Activated B cell treated with CpG ODN at 0.5 μM for 24 hours (primary cell): ENCODE results near the gene PTPRT. TPM values are rescaled to one million over a fixed set of nuclear protein-coding genes. Genes with fewer than 3 reads are reported as not detected.

ENCODE experiments used
- ATAC-seq: fragments of 200-7000 bp; cut with Tn5 transposase; one replicate; pipeline ENCODE4 v1.10.0; 2021; ENCODE audit warnings: low read depth, mild to moderate bottlenecking, moderate library complexity
- CTCF ChIA-PET: fragments of 350-600 bp; sonication (Branson Sonifier 250); formaldehyde crosslinking; loops from one replicate; lab custom pipeline; 2021; ENCODE audit warnings: antibody characterized with exemption; lab: Charles Lee
- POLR2A ChIA-PET: fragments of 350-600 bp; sonication (Branson Sonifier 250); formaldehyde crosslinking; loops from one replicate; lab custom pipeline; 2021; ENCODE audit warnings: antibody characterized with exemption; lab: Charles Lee
- DNase-seq: peaks from one replicate; pipeline ENCODE4 v3.0.0; 2022
- H3K27ac Mint-ChIP-seq: one replicate; pipeline ENCODE4 v1.8.0; 2020; ENCODE audit warnings: mixed read lengths
- H3K27me3 Mint-ChIP-seq: one replicate; pipeline ENCODE4 v1.8.0; 2021; ENCODE audit warnings: mixed read lengths
- H3K36me3 Mint-ChIP-seq: one replicate; pipeline ENCODE4 v1.8.0; 2021; ENCODE audit warnings: low read depth, mixed read lengths
- H3K4me1 Mint-ChIP-seq: one replicate; pipeline ENCODE4 v1.8.0; 2021; ENCODE audit warnings: mixed read lengths
- H3K4me3 Mint-ChIP-seq: one replicate; pipeline ENCODE4 v1.8.0; 2020; ENCODE audit warnings: mild to moderate bottlenecking, mixed read lengths
- H3K9me3 Mint-ChIP-seq: one replicate; pipeline ENCODE4 v1.8.0; 2020; ENCODE audit warnings: mixed read lengths
- intact Hi-C: fragments of 100-400 bp; cut with micrococcal nuclease; formaldehyde crosslinking; loops from one replicate; pipeline ENCODE4 v1.15.1; 2024
- total RNA-seq: library from RNA; stranded (reverse); gene quantifications from 2 replicates; pipeline ENCODE4 v1.2.3, GENCODE V29; 2022
- TF ChIP-seq, protein P1 (sequence below): fragments of 200-600 bp; IDR thresholded peaks from one replicate; pipeline ENCODE4 v1.8.0; 2022; ENCODE audit warnings: antibody characterized with exemption, mild to moderate bottlenecking

PTPRT gene
- total RNA-seq, 1 donor from 2014 or later: not detected

GRCh38 chr20:42594011-42594410 lies 595.7 kb downstream of the PTPRT start:
- H3K4me1 Mint-ChIP-seq: no peaks in the 10 kb centered on the region
- no peak overlapping the region for H3K27ac Mint-ChIP-seq
- no peaks in the 10 kb centered on the region for H3K27me3 Mint-ChIP-seq
- TF ChIP-seq, protein P1, sequence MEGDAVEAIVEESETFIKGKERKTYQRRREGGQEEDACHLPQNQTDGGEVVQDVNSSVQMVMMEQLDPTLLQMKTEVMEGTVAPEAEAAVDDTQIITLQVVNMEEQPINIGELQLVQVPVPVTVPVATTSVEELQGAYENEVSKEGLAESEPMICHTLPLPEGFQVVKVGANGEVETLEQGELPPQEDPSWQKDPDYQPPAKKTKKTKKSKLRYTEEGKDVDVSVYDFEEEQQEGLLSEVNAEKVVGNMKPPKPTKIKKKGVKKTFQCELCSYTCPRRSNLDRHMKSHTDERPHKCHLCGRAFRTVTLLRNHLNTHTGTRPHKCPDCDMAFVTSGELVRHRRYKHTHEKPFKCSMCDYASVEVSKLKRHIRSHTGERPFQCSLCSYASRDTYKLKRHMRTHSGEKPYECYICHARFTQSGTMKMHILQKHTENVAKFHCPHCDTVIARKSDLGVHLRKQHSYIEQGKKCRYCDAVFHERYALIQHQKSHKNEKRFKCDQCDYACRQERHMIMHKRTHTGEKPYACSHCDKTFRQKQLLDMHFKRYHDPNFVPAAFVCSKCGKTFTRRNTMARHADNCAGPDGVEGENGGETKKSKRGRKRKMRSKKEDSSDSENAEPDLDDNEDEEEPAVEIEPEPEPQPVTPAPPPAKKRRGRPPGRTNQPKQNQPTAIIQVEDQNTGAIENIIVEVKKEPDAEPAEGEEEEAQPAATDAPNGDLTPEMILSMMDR: no peak
- intact Hi-C loops: no loop called here
- DNase-seq: no peak
- H3K4me3 Mint-ChIP-seq: no peak overlapping the region
- H3K9me3 Mint-ChIP-seq: no peaks in the 10 kb centered on the region
- no peaks in the 10 kb centered on the region for H3K36me3 Mint-ChIP-seq
- ChIA-PET CTCF (no interaction called here), POLR2A (no interaction called here)
- no peak for ATAC-seq

GRCh38 chr20:42589976-42590639 lies 599.6 kb downstream of the PTPRT start:
- H3K27me3 Mint-ChIP-seq: no peaks in the 10 kb centered on the region
- DNase-seq (no peak), ATAC-seq (no peak)
- H3K36me3 Mint-ChIP-seq: no peaks in the 10 kb centered on the region
- ChIA-PET POLR2A (no interaction called here), CTCF (no interaction called here)
- H3K4me1 Mint-ChIP-seq: no peaks in the 10 kb centered on the region
- no peak overlapping the region for H3K27ac Mint-ChIP-seq
- intact Hi-C loops: no loop called here
- no peaks in the 10 kb centered on the region for H3K9me3 Mint-ChIP-seq
- TF ChIP-seq, protein P1: no peak
- no peak overlapping the region for H3K4me3 Mint-ChIP-seq

DNA sequence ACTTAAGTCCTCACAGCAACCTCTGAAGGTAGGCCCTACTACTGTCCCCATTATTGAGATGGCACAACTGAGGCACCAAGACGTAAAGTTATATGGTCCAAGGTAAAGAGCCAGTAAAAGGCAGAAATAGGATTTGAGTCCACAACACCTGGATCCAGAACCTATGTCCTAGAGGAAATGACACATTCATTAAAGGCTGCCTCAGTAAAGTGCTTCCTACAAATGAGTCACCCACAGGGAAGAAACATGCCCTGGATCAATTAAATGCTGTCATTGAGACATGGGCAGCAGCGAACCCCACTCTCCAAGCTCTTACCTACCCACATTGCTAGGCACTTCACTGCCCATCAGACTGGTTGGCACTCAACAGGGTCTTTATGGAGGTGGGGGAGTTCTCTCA lies 600.9 kb downstream of the PTPRT start:
- no peaks in the 10 kb centered on the region for H3K9me3 Mint-ChIP-seq
- ChIA-PET POLR2A (no interaction called here), CTCF (no interaction called here)
- ATAC-seq: no peak
- H3K4me1 Mint-ChIP-seq: no peaks in the 10 kb centered on the region
- no peaks in the 10 kb centered on the region for H3K27me3 Mint-ChIP-seq
- no peak overlapping the region for H3K4me3 Mint-ChIP-seq
- no peaks in the 10 kb centered on the region for H3K36me3 Mint-ChIP-seq
- DNase-seq: no peak
- H3K27ac Mint-ChIP-seq: no peak overlapping the region
- TF ChIP-seq, protein P1: no peak
- intact Hi-C loops: no loop called here

DNA sequence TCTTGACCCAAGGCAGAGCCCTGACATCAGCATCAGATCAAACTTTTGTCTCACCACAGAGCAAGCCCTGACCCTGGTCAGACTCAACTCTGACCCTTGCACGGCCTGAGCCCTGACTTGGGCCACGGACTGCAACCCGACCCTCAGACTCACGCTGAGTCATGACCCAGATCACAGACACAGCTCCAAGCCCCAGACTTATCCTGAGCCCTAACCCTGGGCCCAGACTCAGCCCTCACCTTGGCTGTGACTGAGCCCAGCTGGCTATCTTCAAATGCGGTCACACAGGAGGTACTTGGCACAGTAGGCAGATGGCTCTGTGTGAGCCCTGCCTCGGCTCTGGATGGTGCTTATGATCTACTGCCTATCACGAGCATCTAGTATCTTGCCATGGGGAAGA lies 602.3 kb downstream of the PTPRT start:
- Mint-ChIP-seq H3K4me3 (no peak overlapping the region), H3K9me3 (no peaks in the 10 kb centered on the region), H3K27me3 (no peaks in the 10 kb centered on the region), H3K4me1 (no peaks in the 10 kb centered on the region), H3K36me3 (no peaks in the 10 kb centered on the region), H3K27ac (no peak overlapping the region)
- POLR2A ChIA-PET: no interaction called here
- DNase-seq: no peak
- ATAC-seq: no peak
- TF ChIP-seq, protein P1: no peak
- CTCF ChIA-PET: no interaction called here
- intact Hi-C loops: no loop called here

GRCh38 chr20:42581311-42581710 lies 608.4 kb downstream of the PTPRT start:
- TF ChIP-seq, protein P1: no peak
- POLR2A ChIA-PET: interaction anchor here (0.7 kb wide), 1 partner anchor 191 kb away, joined by 4 read pairs; no protein-coding TSS in a partner anchor
- intact Hi-C loops: no loop called here
- DNase-seq: no peak
- H3K9me3 Mint-ChIP-seq: no peaks in the 10 kb centered on the region
- no peaks in the 10 kb centered on the region for H3K36me3 Mint-ChIP-seq
- H3K27ac Mint-ChIP-seq: no peak overlapping the region
- CTCF ChIA-PET: no interaction called here
- ATAC-seq: no peak
- no peaks in the 10 kb centered on the region for H3K27me3 Mint-ChIP-seq
- no peaks in the 10 kb centered on the region for H3K4me1 Mint-ChIP-seq
- no peak overlapping the region for H3K4me3 Mint-ChIP-seq
